ENCODE results near the gene CDC42BPG. TPM values are rescaled to one million over a fixed set of nuclear protein-coding genes. Genes with fewer than 3 reads are reported as not detected.

CDC42BPG gene
- total RNA-seq, 1 experiment from 2014 or later, result 30.1 TPM

GRCh38 chr11:64866173-64866491, 21.7 kb upstream of the CDC42BPG start:
- no peak for TF ChIP-seq ZNF274 (IDR thresholded peaks at IDR 0.05; ENCODE audit: low read depth, low read length)
- no peak for TF ChIP-seq MAX (IDR thresholded peaks at IDR 0.05)
- TF ChIP-seq EGR1 (IDR thresholded peaks at IDR 0.05; ENCODE audit: low read depth), result no peak
- TF ChIP-seq CBX3 (IDR thresholded peaks at IDR 0.05; ENCODE audit: low read depth), result no peak
- no peak for TF ChIP-seq ATF3 (IDR thresholded peaks at IDR 0.05)
- no peak for TF ChIP-seq EZH2 (IDR thresholded peaks at IDR 0.05)
- no peak for TF ChIP-seq SP1 (IDR thresholded peaks at IDR 0.05; ENCODE audit: low read depth)
- TF ChIP-seq FOSL1 (IDR thresholded peaks at IDR 0.05; ENCODE audit: low read depth), result no peak
- no peak for TF ChIP-seq TCF7L2 (IDR thresholded peaks at IDR 0.05; ENCODE audit: borderline replicate concordance, extremely low read depth, insufficient read depth, insufficient read length)
- no peak for TF ChIP-seq CTCF (IDR thresholded peaks at IDR 0.05 in 2 of 3, conservative IDR thresholded peaks at IDR 0.05 in 1 of 3; ENCODE audit: borderline replicate concordance in 1 of 3, insufficient read depth in 1 of 3, low read depth in 2 of 3, low read length in 2 of 3)
- no peak for TF ChIP-seq SIN3A (IDR thresholded peaks at IDR 0.05; ENCODE audit: low read depth)
- TF ChIP-seq YY1 (IDR thresholded peaks at IDR 0.05; ENCODE audit: extremely low read depth, insufficient replicate concordance, low read depth, low read length), result no peak
- TF ChIP-seq ZFX (IDR thresholded peaks at IDR 0.05), result no peak
- TF ChIP-seq, protein P1, sequence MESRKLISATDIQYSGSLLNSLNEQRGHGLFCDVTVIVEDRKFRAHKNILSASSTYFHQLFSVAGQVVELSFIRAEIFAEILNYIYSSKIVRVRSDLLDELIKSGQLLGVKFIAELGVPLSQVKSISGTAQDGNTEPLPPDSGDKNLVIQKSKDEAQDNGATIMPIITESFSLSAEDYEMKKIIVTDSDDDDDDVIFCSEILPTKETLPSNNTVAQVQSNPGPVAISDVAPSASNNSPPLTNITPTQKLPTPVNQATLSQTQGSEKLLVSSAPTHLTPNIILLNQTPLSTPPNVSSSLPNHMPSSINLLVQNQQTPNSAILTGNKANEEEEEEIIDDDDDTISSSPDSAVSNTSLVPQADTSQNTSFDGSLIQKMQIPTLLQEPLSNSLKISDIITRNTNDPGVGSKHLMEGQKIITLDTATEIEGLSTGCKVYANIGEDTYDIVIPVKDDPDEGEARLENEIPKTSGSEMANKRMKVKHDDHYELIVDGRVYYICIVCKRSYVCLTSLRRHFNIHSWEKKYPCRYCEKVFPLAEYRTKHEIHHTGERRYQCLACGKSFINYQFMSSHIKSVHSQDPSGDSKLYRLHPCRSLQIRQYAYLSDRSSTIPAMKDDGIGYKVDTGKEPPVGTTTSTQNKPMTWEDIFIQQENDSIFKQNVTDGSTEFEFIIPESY (IDR thresholded peaks at IDR 0.05; ENCODE audit: extremely low read depth, insufficient replicate concordance, low read length), result no peak
- no peaks in the 10 kb centered on the region for H3K27me3 ChIP-seq (ENCODE audit: insufficient read depth, low read length)
- peaks cover 6 to 91% of the 10 kb centered on the region in 2 experiments; a peak in 3 of 4 replicates for H3K4me1 ChIP-seq (ENCODE audit: control insufficient read depth in 1 of 2, insufficient read depth in 2 of 2, low read length in 2 of 2)
- H3K9me2 ChIP-seq (ENCODE audit: insufficient read depth), result no peaks in the 10 kb centered on the region
- H3K27ac ChIP-seq (ENCODE audit: low read depth, low read length), result no peak overlapping the region
- POLR2A ChIA-PET, result interaction anchor here (1.1 kb wide), 1 partner anchor 20 kb away, joined by 3 read pairs; no protein-coding TSS in a partner anchor
- no TSS peak for BruUV-seq (replicated peaks)
- intact Hi-C loops (cut with micrococcal nuclease), result no loop called here
- H3K4me2 ChIP-seq (ENCODE audit: low read length), result no peak overlapping the region
- RAD21 ChIA-PET (ENCODE audit: low non-redundant PET in 1 of 2, low total read pairs in 2 of 2, uncharacterized antibody in 2 of 2, unreplicated experiment in 2 of 2), result no interaction called here
- H3K9ac ChIP-seq (ENCODE audit: low read length), result no peak overlapping the region
- DNase-seq (ENCODE audit: low read depth, low spot score) (no peak), ATAC-seq (no peak)
- H3K4me3 ChIP-seq (replicated peaks in 1 of 2; ENCODE audit: low read depth in 1 of 2, low read length in 2 of 2), result no peak overlapping the region
- H3K79me2 ChIP-seq (ENCODE audit: insufficient read depth, low read length), result peaks cover 97% of the 10 kb centered on the region
- CTCF ChIA-PET, result no interaction called here
- peaks cover 6 to 17% of the 10 kb centered on the region in 2 experiments; a peak in 3 of 4 replicates for H3K36me3 ChIP-seq (ENCODE audit: control insufficient read depth in 1 of 2, insufficient read depth in 2 of 2, low read length in 2 of 2)
- no peak overlapping the region for H2AFZ ChIP-seq (ENCODE audit: low read depth, low read length, poor library complexity, severe bottlenecking)
- no peaks in the 10 kb centered on the region for H3K9me3 ChIP-seq (ENCODE audit: control insufficient read depth in 1 of 2, insufficient read depth in 1 of 2, low read depth in 1 of 2, low read length in 2 of 2)
- H4K20me1 ChIP-seq (ENCODE audit: insufficient read depth), result no peaks in the 10 kb centered on the region
